Keratinocyte (primary cell): ENCODE measurements around the gene ZNF135. TPM values are rescaled to one million over a fixed set of nuclear protein-coding genes. Genes with fewer than 3 reads are reported as not detected.

Experiments
- DNase-seq: peaks from one replicate; pipeline ENCODE4 v3.0.0-alpha.2; 2011; ENCODE audit warnings: low read depth, missing footprints, low spot score
- FAIRE-seq: peaks from 2 replicates; lab custom pipeline; 2011; peaks lifted over from hg19 to GRCh38; lab: Jason Lieb, UNC
- H2AFZ ChIP-seq: 2 replicates; pipeline ENCODE4 v1.6.0; 2012; ENCODE audit warnings: low read length, control low read depth, inconsistent platforms; ENCODE audit not compliant: control insufficient read depth
- H3K27ac ChIP-seq: 2 replicates; pipeline ENCODE4 v1.5.1; 2011; ENCODE audit warnings: low read length; ENCODE audit not compliant: control insufficient read depth, insufficient read depth
- H3K27me3 ChIP-seq: 3 replicates; pipeline ENCODE4 v1.6.0; 2011; ENCODE audit warnings: low read length; ENCODE audit not compliant: control insufficient read depth, insufficient read depth; ENCODE audit errors: extremely low read depth
- H3K36me3 ChIP-seq, 2 experiments: 2 replicates in 1 of 2; 3 replicates in 1 of 2; pipeline ENCODE4 v1.5.1; 2011; ENCODE audit warnings: low read length in 2 of 2, mild to moderate bottlenecking in 1 of 2; ENCODE audit not compliant: control insufficient read depth in 2 of 2, insufficient read depth in 2 of 2; ENCODE audit errors: extremely low read depth in 1 of 2
- H3K4me1 ChIP-seq: 3 replicates; pipeline ENCODE4 v1.5.1; 2011; ENCODE audit warnings: low read length; ENCODE audit not compliant: control insufficient read depth, insufficient read depth; ENCODE audit errors: extremely low read depth
- H3K4me2 ChIP-seq: 3 replicates; pipeline ENCODE4 v1.6.0; 2011; ENCODE audit warnings: low read depth, low read length; ENCODE audit not compliant: control insufficient read depth, insufficient read depth; ENCODE audit errors: extremely low read depth
- H3K4me3 ChIP-seq, 3 experiments: fragments of 200-600 bp in 1 of 3; sonication (generic) in 1 of 3; 2 replicates in 2 of 3; 3 replicates in 1 of 3; pipeline ENCODE4 v1.5.1; 2011 to 2016; ENCODE audit warnings: low read length in 3 of 3, mild to moderate bottlenecking in 3 of 3, control low read depth in 2 of 3, inconsistent platforms in 1 of 3, low read depth in 1 of 3, mixed read lengths in 1 of 3, mixed run types in 1 of 3, moderate library complexity in 1 of 3; ENCODE audit not compliant: control insufficient read depth in 2 of 3, insufficient read depth in 2 of 3; ENCODE audit errors: extremely low read depth in 1 of 3
- H3K79me2 ChIP-seq: 2 replicates; pipeline ENCODE4 v1.6.0; 2012; ENCODE audit warnings: low read length; ENCODE audit not compliant: control insufficient read depth, insufficient read depth
- H3K9ac ChIP-seq: 3 replicates; pipeline ENCODE4 v1.6.0; 2011; ENCODE audit warnings: low read length; ENCODE audit not compliant: control insufficient read depth, insufficient read depth; ENCODE audit errors: extremely low read depth
- H3K9me1 ChIP-seq: 3 replicates; pipeline ENCODE4 v1.6.0; 2011; ENCODE audit warnings: low read length; ENCODE audit not compliant: control insufficient read depth, insufficient read depth; ENCODE audit errors: extremely low read depth
- H3K9me3 ChIP-seq: 2 replicates; pipeline ENCODE4 v1.5.1; 2012; ENCODE audit warnings: low read depth, low read length; ENCODE audit not compliant: control insufficient read depth
- H4K20me1 ChIP-seq: 3 replicates; pipeline ENCODE4 v1.6.0; 2011; ENCODE audit warnings: low read length; ENCODE audit not compliant: control insufficient read depth, insufficient read depth; ENCODE audit errors: extremely low read depth
- CTCF ChIP-seq, 3 experiments: IDR thresholded peaks in 1 of 3; conservative IDR thresholded peaks in 1 of 3; optimal IDR thresholded peaks in 1 of 3; 2 replicates in 2 of 3; 3 replicates in 1 of 3; pipeline versions ENCODE3 to v1.5.1; 2011; ENCODE audit warnings: low read length in 3 of 3, mild to moderate bottlenecking in 3 of 3, moderate library complexity in 2 of 3, control low read depth in 1 of 3, inconsistent platforms in 1 of 3; ENCODE audit not compliant: insufficient read depth in 2 of 3; ENCODE audit errors: extremely low read depth in 1 of 3
- EZH2 ChIP-seq: IDR thresholded peaks from one replicate; pipeline ENCODE4 v1.6.1; 2012; ENCODE audit warnings: inconsistent platforms, mild to moderate bottlenecking, low read length, moderate library complexity
- dilution Hi-C: fragments of 300-500 bp; cut with MboI; formaldehyde crosslinking; loops from one replicate; pipeline ENCODE4 v1.7.0; 2020; ENCODE audit warnings: low sequenced_read_pairs; ENCODE audit not compliant: extremely low pct_ligation_motif_present
- polyA plus RNA-seq, 5 experiments: library from polyadenylated mRNA; depleted of rRNA in 3 of 5; stranded (reverse) in 3 of 5; stranded (forward) in 1 of 5; unstranded in 1 of 5; fragments of >200 nt; gene quantifications; 1 replicate in 1 of 5; 2 replicates in 3 of 5; 3 replicates in 1 of 5; pipeline versions ENCODE4 v1.2.1 to v1.2.3, GENCODE V29; 2011 to 2012; ENCODE audit warnings: missing spikeins in 2 of 5, low read depth in 1 of 5, low replicate concordance in 1 of 5

Gene ZNF135
- polyA plus RNA-seq, 1 donor (not counting 4 experiments of a cell fraction or from before 2014, with no cell fraction given): 3.4 TPM

GRCh38 chr19:58037927-58038687, 21.0 kb upstream of the ZNF135 start:
- H3K36me3 ChIP-seq: no peaks in the 10 kb centered on the region
- H3K9me3 ChIP-seq: peaks cover 13% of the 10 kb centered on the region
- no peak for TF ChIP-seq CTCF (optimal IDR thresholded peaks at IDR 0.05 in 1 of 3, IDR thresholded peaks at IDR 0.05 in 1 of 3, conservative IDR thresholded peaks at IDR 0.05 in 1 of 3; ENCODE audit: extremely low read depth in 1 of 3, insufficient read depth in 2 of 3, low read length in 3 of 3)
- DNase-seq (no peak), FAIRE-seq (no peak)
- no peaks in the 10 kb centered on the region for H3K27me3 ChIP-seq
- no peaks in the 10 kb centered on the region for H3K79me2 ChIP-seq
- H3K4me2 ChIP-seq: no peak overlapping the region
- H4K20me1 ChIP-seq: no peaks in the 10 kb centered on the region
- H3K4me1 ChIP-seq: no peaks in the 10 kb centered on the region
- dilution Hi-C loops: no loop called here
- no peak overlapping the region for H3K27ac ChIP-seq
- no peak overlapping the region for H2AFZ ChIP-seq
- no peak overlapping the region for H3K4me3 ChIP-seq
- H3K9ac ChIP-seq: no peak overlapping the region
- H3K9me1 ChIP-seq: no peaks in the 10 kb centered on the region

- no peak for FAIRE-seq
- no peaks in the 10 kb centered on the region for H3K4me1 ChIP-seq
- no peaks in the 10 kb centered on the region for H3K36me3 ChIP-seq
- H3K9ac ChIP-seq: no peak overlapping the region
- no peaks in the 10 kb centered on the region for H3K9me1 ChIP-seq
- no peaks in the 10 kb centered on the region for H3K79me2 ChIP-seq
- TF ChIP-seq CTCF (optimal IDR thresholded peaks at IDR 0.05 in 1 of 3, IDR thresholded peaks at IDR 0.05 in 1 of 3, conservative IDR thresholded peaks at IDR 0.05 in 1 of 3; ENCODE audit: extremely low read depth in 1 of 3, insufficient read depth in 2 of 3, low read length in 3 of 3): no peak
- no peak for TF ChIP-seq EZH2
- no peak overlapping the region for H3K27ac ChIP-seq
- no peak overlapping the region for H2AFZ ChIP-seq
- H3K27me3 ChIP-seq: no peaks in the 10 kb centered on the region
- no peak for DNase-seq
- H3K4me2 ChIP-seq: no peak overlapping the region
- dilution Hi-C loops: no loop called here
- H3K9me3 ChIP-seq: peaks cover 14% of the 10 kb centered on the region
- no peaks in the 10 kb centered on the region for H4K20me1 ChIP-seq
- no peak overlapping the region for H3K4me3 ChIP-seq
Observed at GRCh38 chr19:58038688-58039204, 20.3 kb upstream of the ZNF135 start.
